GM19455 (cell line): Measurements from ENCODE around the gene PPP1CB.
"Not testable (repeated sequence)": the region's sequence is repeated elsewhere in the genome, so short reads cannot be mapped to it uniquely, and the experiment has no call there.

ENCODE experiments used
- ATAC-seq: cut with Tn5 transposase; IDR thresholded peaks from one replicate; pipeline ENCODE4 v1.9.1; 2021; ENCODE audit not compliant: unreplicated experiment

The PPP1CB gene

GRCh38 chr2:28742619-28743018 lies 9.0 kb upstream of the PPP1CB start:
- ATAC-seq: not testable (repeated sequence)

DNA sequence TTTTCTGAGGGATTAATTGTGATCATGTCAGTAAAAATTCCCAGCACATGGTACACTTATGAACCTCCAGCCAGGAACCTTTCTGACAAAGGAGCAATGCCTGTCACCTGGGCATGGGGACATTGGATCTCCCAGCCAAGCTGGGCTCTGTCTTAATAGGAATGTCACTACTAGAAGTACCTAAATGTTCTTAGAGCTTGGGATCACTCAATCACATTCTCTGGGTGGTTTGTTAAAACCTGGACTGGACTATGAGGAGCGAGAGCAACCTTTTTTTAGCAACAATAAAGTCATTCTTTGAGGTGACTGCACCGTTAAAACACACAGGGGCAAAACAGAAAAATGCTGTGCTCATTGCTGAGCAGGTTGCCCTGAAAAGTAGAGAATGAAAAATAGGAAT lies 6.4 kb upstream of the PPP1CB start:
- no peak for ATAC-seq

GRCh38 chr2:28745876-28746275 lies 5.8 kb upstream of the PPP1CB start:
- no peak for ATAC-seq

DNA sequence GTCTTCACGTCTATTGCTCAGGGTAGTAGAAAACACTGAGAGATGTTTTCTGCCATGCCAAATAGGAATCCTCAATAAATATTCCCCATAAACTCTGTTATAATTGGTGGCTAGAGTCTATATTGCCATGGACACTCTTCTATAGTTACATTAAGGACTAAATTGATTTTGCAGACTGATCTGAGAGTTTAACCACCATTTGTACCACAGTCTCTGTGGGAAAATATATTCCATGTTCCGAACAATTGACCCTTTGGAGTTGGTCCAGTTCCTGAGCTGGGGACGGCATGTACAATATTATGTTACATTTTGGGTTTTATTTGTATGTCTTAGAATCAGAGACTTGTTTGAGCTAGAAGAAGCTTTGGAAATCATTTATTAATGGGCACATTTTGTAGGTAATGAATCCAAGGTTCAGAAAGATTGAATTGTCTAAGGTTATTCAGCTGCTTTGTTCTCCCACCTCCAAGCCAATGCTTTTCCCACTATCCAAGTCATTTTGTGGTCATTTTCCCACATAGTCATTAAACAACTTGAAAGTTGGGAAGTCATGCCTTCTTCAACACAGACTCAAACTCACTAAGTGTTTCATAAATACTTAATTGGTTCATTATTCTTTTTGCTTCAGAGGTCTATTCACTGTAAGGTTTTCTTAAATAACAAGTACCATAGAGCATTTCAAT lies 5.1 kb upstream of the PPP1CB start:
- ATAC-seq: no peak

DNA sequence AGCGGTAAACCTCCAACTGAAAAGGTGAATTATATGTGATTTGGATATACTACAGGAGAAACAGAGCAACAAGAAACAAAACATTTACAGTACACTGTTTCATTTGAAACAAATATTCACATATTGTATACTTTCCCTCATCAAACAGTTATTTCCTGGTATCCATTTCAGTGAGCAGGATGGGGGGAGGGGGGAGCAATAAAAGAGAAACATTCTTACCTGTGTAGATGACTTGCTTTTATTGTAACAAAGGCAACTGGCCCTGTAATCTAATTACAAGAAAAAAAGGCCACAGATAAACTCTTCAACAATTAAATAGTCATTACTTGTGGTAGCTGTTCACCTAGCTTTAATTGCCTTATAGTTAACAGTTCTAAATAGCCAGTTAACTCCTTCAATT lies 3.9 kb upstream of the PPP1CB start:
- ATAC-seq: no peak

DNA sequence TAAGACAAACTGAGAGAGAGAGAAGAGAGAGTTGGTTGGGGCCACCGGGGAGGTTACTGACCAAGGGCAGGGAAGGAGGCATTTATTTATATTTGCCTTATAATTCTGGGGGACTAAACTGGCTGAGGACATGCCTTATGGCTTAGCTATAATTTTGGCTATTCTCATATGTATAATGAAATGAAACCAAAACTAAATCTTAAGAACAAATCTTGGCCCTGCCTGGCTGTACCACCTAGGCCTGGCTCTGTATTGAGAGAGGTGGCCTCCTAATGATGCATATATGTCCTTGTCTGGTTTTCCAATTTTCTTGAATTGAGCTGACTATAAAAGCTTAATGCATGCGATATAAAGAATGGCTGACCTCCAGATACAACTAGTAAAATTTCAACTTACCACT lies 3.5 kb upstream of the PPP1CB start:
- ATAC-seq: no peak

- ATAC-seq: no peak
Measured at GRCh38 chr2:28748941-28749340, 2.7 kb upstream of the PPP1CB start.

DNA sequence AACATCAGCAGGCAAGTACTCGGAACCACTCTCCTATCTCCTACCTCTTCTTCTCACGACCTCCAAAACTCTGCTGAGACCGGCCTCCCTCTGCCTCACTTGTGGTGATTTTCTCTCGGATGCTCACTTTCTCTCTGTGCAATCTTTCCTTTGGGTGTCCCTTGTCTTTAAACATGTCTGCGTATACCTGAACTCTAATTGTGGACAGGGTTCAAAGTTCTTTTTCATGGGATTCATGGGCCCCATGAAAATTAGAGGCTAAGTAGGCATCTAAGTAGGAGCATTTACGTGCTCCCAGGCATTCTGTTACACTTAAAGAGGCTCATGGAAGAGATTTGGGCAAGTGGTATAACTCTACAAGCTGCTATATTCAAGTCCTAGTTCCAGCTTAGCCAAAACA lies 2.1 kb upstream of the PPP1CB start:
- no peak for ATAC-seq

- ATAC-seq: peak; percentile 1
Measured at GRCh38 chr2:28750316-28751251, 1.0 kb upstream of the PPP1CB start.

DNA sequence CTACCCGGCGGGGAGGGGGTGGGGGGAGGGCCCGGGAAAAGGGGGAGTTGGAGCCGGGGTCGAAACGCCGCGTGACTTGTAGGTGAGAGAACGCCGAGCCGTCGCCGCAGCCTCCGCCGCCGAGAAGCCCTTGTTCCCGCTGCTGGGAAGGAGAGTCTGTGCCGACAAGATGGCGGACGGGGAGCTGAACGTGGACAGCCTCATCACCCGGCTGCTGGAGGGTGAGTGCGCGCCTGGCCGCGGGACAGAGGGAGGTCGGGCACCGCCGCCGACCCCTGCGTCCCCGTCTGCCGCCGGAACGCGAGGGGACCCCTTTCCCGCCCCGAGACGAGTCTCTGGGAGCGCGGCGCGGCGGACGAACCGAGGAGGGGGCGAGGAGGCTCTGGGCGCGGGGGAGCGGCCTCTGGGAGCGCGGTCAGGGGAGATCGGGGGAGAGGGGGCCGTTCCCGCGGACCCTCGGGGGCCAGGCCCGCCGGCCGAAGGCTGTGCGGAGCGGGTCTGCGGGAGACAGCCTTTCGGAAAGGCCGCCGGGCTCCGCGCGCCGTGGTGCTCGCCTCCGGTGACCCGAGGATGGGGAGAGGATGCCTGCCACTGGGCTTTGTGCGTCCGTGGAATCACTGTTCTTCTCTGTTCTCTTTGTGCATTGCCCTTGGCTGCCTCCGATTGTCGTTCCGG lies 463 bp downstream of the PPP1CB start:
- ATAC-seq: peak; percentile 44

GRCh38 chr2:28752631-28753376 lies 1.2 kb downstream of the PPP1CB start:
- ATAC-seq: no peak

GRCh38 chr2:28754321-28754720 lies 2.7 kb downstream of the PPP1CB start:
- no peak for ATAC-seq

GRCh38 chr2:28755421-28755820 lies 3.8 kb downstream of the PPP1CB start:
- no peak for ATAC-seq

DNA sequence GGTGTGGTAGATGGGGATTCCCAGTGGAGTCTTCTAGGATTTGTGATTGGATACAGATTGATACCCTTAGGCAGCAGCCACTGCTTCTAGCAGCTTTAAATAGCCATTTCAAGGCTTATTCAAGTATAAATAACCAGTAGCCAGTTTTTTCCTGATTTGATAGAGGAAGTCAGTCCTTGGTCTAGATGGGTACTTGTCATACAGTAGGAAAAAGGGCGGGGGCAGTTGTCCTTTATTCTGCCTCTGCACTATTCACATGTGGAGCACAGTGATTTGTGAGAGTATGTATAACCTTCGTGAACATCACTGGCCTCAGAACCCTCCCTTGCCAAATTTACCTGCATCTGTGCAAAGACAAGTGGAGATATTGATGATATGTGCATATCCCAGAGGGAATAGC lies 6.8 kb downstream of the PPP1CB start:
- ATAC-seq: no peak

DNA sequence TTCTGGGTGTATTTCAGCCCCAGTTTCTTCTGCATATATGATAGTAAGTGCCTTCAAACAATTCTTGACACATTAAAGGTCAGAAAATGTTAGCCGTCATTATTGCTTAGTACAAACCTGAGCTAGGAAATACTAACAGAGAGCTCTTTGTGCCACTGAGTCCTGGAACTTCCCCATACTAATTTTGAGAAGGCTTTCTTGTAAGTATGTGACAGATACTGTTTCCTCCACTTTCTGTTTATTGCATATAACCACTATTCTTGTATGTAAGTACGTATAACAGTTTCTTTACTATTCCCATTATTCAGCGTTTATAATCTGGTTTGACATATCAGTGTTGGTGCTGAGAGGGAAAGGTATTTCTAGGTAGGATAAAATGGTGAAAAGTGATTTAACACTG lies 9.8 kb downstream of the PPP1CB start:
- ATAC-seq: no peak

- ATAC-seq: no peak
Measured at GRCh38 chr2:28764909-28765711, 13.5 kb downstream of the PPP1CB start.

- no peak for ATAC-seq
Measured at GRCh38 chr2:28766070-28766469, 14.4 kb downstream of the PPP1CB start.

DNA sequence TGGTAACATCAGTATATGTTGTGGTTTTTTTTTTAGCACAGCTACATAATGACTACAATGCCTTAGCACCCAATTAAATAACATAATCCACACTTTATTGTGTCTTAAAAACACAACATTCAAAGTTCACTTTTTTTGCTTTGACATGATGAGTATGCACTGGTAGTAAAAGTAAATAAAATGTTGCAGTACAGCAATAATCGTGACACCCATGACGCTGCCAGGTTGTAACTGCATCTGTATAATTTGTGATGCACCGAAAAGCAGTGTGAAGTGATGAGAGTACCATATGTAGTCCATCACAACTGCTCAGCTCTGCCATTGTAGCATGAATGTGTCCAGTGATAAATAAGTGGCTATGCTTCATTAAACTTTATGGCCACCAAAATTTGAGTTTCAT lies 15.7 kb downstream of the PPP1CB start:
- ATAC-seq: no peak

- no peak for ATAC-seq
Measured at GRCh38 chr2:28768422-28768821, 16.8 kb downstream of the PPP1CB start.

GRCh38 chr2:28768952-28769351 lies 17.3 kb downstream of the PPP1CB start:
- no peak for ATAC-seq
